Spinal cord (tissue), 10 donors: Measurements from ENCODE around the gene CGRRF1. TPM values are rescaled to one million over a fixed set of nuclear protein-coding genes. Genes with fewer than 3 reads are reported as not detected.

Experiments used
- DNase-seq, 6 donors: peaks; one replicate each; pipeline versions ENCODE4 v3.0.0 to v3.0.0-alpha.2; 2013 to 2015; ENCODE audit warnings: low spot score in 6 of 6, low read depth in 4 of 6
- H3K27ac ChIP-seq: one replicate; pipeline ENCODE4 v1.5.1; 2013; ENCODE audit warnings: low read depth, low read length, control low read depth
- H3K27me3 ChIP-seq: one replicate; pipeline ENCODE4 v1.6.1; 2013; ENCODE audit warnings: low read length; ENCODE audit not compliant: control insufficient read depth, insufficient read depth
- H3K36me3 ChIP-seq: one replicate; pipeline ENCODE4 v1.6.1; 2013; ENCODE audit warnings: low read length; ENCODE audit not compliant: control insufficient read depth, insufficient read depth
- H3K4me1 ChIP-seq: one replicate; pipeline ENCODE4 v1.6.1; 2013; ENCODE audit warnings: low read length; ENCODE audit not compliant: control insufficient read depth, insufficient read depth
- H3K4me3 ChIP-seq: one replicate; pipeline ENCODE4 v1.5.1; 2013; ENCODE audit warnings: low read depth, low read length, control low read depth
- H3K9me3 ChIP-seq: one replicate; pipeline ENCODE4 v1.6.1; 2013; ENCODE audit warnings: low read length; ENCODE audit not compliant: control insufficient read depth, insufficient read depth
- WGBS: methylation state at CpG from one replicate; pipeline ENCODE4 v1.1.5; 2013; ENCODE audit warnings: missing lambda C conversion rate; ENCODE audit not compliant: insufficient coverage; 5-methylcytosine and 5-hydroxymethylcytosine counted together
- polyA plus RNA-seq, 2 donors: library from polyadenylated mRNA; unstranded; fragments of 120-200 nt; gene quantifications; one replicate each; pipeline ENCODE4 v1.2.1, GENCODE V29; 2013; ENCODE audit not compliant: insufficient read length in 2 of 2
- total RNA-seq, 2 donors: library from RNA; depleted of rRNA in 1 of 2; stranded (reverse); fragments of 120-200 nt in 1 of 2; fragments of >200 nt in 1 of 2; gene quantifications; one replicate each; pipeline versions ENCODE4 v1.2.3 to v1.2.4, GENCODE V29; 2013 to 2014
- donor health status: healthy.

CGRRF1 gene
- total and polyA plus RNA-seq, 4 donors: 20.4 to 40.7 (median 34.1) TPM

GRCh38 chr14:54567224-54567638 is 57.5 kb downstream of the CGRRF1 start:
- peak in 4 of 6 donors; percentile 23 to 65 (median 52) for DNase-seq
- Histone ChIP-seq H3K9me3 (no peaks in the 10 kb centered on the region), H3K4me3 (peak overlapping the region; percentile 78), H3K4me1 (peaks cover 19% of the 10 kb centered on the region), H3K36me3 (no peaks in the 10 kb centered on the region), H3K27me3 (no peaks in the 10 kb centered on the region), H3K27ac (peak overlapping the region; percentile 89)
- under 1% methylated on average over 30 of the region's 31 CpGs for WGBS

- 0% methylated on average over 56 of the region's 70 CpGs for WGBS
- Histone ChIP-seq H3K36me3 (no peaks in the 10 kb centered on the region), H3K4me3 (peak overlapping the region; percentile 78), H3K4me1 (peaks cover 19% of the 10 kb centered on the region), H3K27me3 (no peaks in the 10 kb centered on the region), H3K27ac (peak overlapping the region; percentile 89), H3K9me3 (no peaks in the 10 kb centered on the region)
- DNase-seq: peak in 4 of 6 donors; percentile 38 to 83 (median 69)
Measured at GRCh38 chr14:54567639-54568561, 58.2 kb downstream of the CGRRF1 start.

GRCh38 chr14:54568821-54569595 is 59.3 kb downstream of the CGRRF1 start:
- DNase-seq: peak in 2 of 6 donors; percentile 29 to 40
- peaks cover 19% of the 10 kb centered on the region for H3K4me1 ChIP-seq
- no peaks in the 10 kb centered on the region for H3K36me3 ChIP-seq
- H3K27ac ChIP-seq: peak overlapping the region; percentile 89
- H3K27me3 ChIP-seq: no peaks in the 10 kb centered on the region
- H3K9me3 ChIP-seq: no peaks in the 10 kb centered on the region
- WGBS: 36% methylated on average over 3 of the region's 13 CpGs
- H3K4me3 ChIP-seq: peak overlapping the region; percentile 78

- no peak for DNase-seq
- no peak overlapping the region for H3K4me3 ChIP-seq
- H3K4me1 ChIP-seq: peaks cover 15% of the 10 kb centered on the region
- WGBS: 74% methylated on average over 4 of the region's 5 CpGs
- no peak overlapping the region for H3K27ac ChIP-seq
- no peaks in the 10 kb centered on the region for H3K36me3 ChIP-seq
- H3K27me3 ChIP-seq: no peaks in the 10 kb centered on the region
- no peaks in the 10 kb centered on the region for H3K9me3 ChIP-seq
Measured at GRCh38 chr14:54570047-54570446, 60.3 kb downstream of the CGRRF1 start.

DNA sequence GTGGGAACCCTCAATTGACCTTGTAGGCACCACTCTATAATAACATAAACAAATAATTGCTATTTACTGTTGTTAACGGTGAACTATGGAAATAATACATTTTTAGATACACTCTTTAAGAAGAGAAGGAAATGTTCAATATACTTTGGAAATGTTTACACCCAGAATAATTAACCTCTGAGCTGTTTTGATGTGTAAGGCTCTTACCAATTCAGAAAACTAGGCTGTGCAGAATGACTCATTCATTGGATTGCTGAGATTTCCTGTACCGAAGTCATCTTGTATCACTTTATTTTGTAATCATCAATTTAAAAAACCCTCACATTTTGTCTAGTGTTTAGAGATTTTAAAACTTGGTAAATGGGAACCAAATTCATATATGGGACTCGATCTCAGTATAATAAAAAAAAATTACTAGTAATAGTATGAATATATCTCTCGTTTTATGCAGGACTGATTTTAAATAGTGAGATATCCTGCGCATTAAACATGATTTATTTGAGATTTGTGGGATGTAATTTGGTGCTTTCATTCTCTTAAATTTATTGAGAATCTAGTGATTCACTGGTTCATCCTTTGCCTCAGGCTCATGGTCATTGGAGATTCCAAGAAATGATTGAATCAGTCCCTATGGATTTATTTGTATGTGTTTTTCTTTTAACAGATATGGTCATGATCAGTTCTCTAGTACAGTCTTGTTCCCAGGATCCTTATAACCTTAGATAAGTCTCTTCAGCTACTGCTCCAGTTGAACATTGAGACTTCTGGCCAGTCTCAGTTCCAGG is 61.1 kb downstream of the CGRRF1 start:
- no peak for DNase-seq
- no CpG with 5 or more reads among the region's 5 CpGs for WGBS
- Histone ChIP-seq H3K27me3 (no peaks in the 10 kb centered on the region), H3K27ac (no peak overlapping the region), H3K4me3 (no peak overlapping the region), H3K4me1 (peaks cover 8% of the 10 kb centered on the region), H3K9me3 (no peaks in the 10 kb centered on the region), H3K36me3 (no peaks in the 10 kb centered on the region)

DNA sequence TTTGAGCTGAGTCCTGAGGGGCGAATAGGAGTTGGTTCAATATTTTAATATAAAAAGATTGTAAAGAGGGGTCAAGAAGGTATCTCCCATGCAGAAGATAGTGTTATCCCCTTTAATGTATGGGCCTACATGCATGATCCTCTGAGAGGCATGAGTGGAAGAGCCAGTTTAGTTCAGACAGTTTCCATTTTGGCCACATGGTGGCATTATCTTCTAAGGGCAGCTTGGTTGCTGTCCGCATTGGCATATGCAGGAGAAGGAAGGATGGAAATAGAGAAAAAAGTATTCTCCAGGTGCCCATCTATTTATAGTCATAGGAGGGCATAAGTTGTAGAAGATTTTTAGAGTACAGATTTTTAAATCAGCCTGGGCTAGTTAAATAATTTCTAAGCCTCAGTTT is 62.6 kb downstream of the CGRRF1 start:
- Histone ChIP-seq H3K9me3 (no peaks in the 10 kb centered on the region), H3K36me3 (no peaks in the 10 kb centered on the region), H3K27me3 (no peaks in the 10 kb centered on the region), H3K4me1 (peaks cover 12% of the 10 kb centered on the region), H3K27ac (no peak overlapping the region), H3K4me3 (no peak overlapping the region)
- no peak for DNase-seq
- no CpG with 5 or more reads among the region's 2 CpGs for WGBS

DNA sequence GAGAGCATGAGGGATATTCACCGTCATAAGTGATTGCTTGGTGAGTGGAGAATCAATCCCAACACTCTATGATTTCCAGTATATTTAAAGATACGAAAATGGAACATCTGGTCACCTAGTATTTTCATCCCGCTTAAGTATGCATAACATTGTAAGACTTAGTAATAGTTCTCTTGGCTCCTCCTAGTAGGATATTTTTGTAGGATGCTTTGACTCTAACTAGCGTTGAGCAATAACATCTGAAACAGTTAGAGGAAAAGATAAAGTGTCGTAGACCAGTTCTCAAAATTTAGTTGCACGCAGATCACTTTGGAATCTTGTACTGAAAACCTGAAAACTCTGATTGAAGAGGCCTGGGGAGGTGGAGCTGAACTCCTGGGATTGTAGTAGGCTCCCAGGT is 64.8 kb downstream of the CGRRF1 start:
- no peak for DNase-seq
- Histone ChIP-seq H3K36me3 (no peaks in the 10 kb centered on the region), H3K27ac (no peak overlapping the region), H3K9me3 (no peaks in the 10 kb centered on the region), H3K4me1 (peaks cover 4% of the 10 kb centered on the region), H3K4me3 (no peak overlapping the region), H3K27me3 (no peaks in the 10 kb centered on the region)
- WGBS: 90% methylated on average over 3 of the region's 6 CpGs

- H3K4me1 ChIP-seq: peaks cover 4% of the 10 kb centered on the region
- H3K27ac ChIP-seq: no peak overlapping the region
Measured at GRCh38 chr14:54577494-54577893, 67.8 kb downstream of the CGRRF1 start.

DNA sequence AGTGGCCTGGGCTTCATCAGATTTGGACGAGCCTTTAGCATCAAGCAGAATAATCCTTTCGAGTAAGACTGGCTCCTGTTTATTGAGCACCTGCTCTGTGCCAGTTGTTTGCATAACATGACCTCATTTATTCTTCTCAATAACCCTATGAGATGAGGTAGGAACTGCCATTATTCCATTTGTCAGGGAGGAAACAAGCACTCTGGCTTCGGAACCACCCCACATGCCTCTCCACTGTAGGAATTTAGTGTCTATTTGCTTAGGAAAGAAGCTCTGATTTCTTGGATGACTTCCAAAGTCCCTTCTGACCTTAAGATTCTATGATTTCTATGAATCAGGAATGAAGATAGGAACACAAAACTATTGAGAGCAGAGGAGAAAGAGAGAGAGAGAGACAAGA is 68.3 kb downstream of the CGRRF1 start:
- H3K27ac ChIP-seq: no peak overlapping the region

More at GRCh38 chr14:54577494-54577893, 67.8 kb downstream of the CGRRF1 start:
- H3K4me3 ChIP-seq: no peak overlapping the region
- WGBS: 91% methylated on average over 5 of the region's 6 CpGs
- no peak for DNase-seq
- no peaks in the 10 kb centered on the region for H3K36me3 ChIP-seq
- H3K9me3 ChIP-seq: no peaks in the 10 kb centered on the region
- no peaks in the 10 kb centered on the region for H3K27me3 ChIP-seq

More for the DNA sequence above, 68.3 kb downstream of the CGRRF1 start:
- peaks cover 4% of the 10 kb centered on the region for H3K4me1 ChIP-seq
- WGBS: no CpG with 5 or more reads among the region's 3 CpGs
- H3K4me3 ChIP-seq: no peak overlapping the region
- DNase-seq: no peak
- no peaks in the 10 kb centered on the region for H3K9me3 ChIP-seq
- H3K36me3 ChIP-seq: no peaks in the 10 kb centered on the region
- H3K27me3 ChIP-seq: no peaks in the 10 kb centered on the region
